ENCODE data around the gene MED7.

DNA sequence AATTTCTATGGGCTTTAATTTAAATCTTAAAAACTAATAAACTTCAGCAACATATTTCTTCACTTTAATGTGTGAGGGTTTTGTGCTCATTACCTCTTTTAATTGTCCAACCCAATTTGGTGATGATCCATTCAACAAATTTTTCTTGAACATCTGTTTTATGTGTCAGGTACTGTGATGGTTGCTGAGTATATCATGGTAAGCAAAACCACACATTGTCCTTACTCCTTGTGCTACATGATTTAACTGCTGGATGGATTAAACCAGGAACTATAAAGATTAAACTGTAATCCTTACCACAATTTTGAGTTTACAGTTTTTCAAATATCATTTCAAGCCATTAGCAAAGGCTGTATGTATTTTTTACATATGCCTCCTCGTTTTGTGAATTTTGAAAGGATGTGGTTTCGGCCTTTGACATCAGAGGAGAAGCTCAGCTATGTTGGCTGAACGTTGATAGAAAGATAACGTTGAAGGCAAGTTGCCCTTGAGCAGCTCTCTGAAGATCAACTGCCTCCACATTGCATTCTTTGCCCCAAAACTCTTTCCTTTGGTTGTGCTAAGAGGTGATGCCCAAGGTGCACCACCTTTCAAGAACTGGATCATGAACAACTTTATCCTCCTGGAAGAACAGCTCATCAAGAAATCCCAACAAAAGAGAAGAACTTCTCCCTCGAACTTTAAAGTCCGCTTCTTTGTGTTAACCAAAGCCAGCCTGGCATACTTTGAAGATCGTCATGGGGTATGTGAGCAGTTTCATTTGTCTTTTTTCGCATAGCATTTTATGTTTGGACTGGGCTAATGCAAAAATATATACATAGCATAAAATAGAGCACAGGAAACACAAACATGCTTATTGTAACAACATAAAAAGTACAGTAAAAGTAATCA is 38.0 kb upstream of the MED7 start, which contains the start of gene ITK:
- TF ChIP-seq, protein P1, sequence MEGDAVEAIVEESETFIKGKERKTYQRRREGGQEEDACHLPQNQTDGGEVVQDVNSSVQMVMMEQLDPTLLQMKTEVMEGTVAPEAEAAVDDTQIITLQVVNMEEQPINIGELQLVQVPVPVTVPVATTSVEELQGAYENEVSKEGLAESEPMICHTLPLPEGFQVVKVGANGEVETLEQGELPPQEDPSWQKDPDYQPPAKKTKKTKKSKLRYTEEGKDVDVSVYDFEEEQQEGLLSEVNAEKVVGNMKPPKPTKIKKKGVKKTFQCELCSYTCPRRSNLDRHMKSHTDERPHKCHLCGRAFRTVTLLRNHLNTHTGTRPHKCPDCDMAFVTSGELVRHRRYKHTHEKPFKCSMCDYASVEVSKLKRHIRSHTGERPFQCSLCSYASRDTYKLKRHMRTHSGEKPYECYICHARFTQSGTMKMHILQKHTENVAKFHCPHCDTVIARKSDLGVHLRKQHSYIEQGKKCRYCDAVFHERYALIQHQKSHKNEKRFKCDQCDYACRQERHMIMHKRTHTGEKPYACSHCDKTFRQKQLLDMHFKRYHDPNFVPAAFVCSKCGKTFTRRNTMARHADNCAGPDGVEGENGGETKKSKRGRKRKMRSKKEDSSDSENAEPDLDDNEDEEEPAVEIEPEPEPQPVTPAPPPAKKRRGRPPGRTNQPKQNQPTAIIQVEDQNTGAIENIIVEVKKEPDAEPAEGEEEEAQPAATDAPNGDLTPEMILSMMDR (IDR thresholded peaks at IDR 0.05) = no peak
- peak in 1 of 3 donors; percentile 10 for TF ChIP-seq POLR2A (IDR thresholded peaks at IDR 0.05)

Measured in body of pancreas (tissue), 4 donors.